Stimulated activated CD8-positive, alpha-beta memory T cell treated with anti-CD3 and anti-CD28 coated beads, Interleukin-4, amount 100 ng/mL, for 4 hours (primary cell): ENCODE measurements around the gene SLC12A7.
"Not testable (repeated sequence)": the region's sequence is repeated elsewhere in the genome, so short reads cannot be mapped to it uniquely, and the experiment has no call there.

Experiments used
- DNase-seq, 2 donors: peaks; one replicate each; pipeline ENCODE4 v3.0.0-alpha.2; 2020; ENCODE audit warnings: low read depth in 2 of 2, low spot score in 1 of 2

SLC12A7 gene

DNA sequence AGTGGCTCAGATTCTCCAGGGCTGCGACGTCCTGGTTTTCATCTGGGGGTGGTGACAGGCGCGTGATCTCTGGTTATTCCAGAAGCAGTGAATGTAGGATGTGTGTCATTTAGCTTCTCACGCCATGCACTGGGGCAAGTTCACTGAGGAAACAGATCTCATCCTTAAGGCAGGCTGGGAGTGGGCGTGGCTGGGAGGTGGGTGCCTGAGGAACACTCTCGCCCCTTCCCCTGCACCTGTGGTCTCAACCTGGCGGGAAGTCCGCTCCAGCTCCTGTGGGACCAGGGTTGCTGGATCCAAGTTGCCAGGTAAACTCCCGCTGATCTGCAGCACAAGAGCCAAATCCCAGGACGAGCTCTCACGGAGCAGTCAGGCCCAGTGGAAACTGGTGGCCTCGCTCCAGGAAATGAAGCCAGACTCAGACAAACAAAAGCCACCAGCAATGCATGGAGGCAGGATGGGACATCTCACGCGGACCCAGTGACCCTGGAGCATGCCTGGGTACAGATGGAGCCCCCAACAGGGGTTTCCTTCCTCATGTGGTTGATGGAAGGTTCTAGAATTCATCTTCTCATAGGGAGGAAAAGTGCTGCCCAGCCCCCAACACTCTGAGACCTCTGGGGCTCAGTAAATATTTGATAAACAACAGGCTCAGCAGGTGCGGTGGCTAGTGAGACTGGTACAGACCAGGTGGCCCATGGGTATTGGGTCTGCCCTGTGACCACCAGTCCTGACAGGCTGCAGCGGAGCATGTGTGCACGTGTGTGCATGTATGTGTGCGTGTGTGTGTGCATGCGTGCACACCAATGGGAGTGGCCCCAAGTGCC, 16.3 kb upstream of the SLC12A7 start:
- no peak for DNase-seq

DNA sequence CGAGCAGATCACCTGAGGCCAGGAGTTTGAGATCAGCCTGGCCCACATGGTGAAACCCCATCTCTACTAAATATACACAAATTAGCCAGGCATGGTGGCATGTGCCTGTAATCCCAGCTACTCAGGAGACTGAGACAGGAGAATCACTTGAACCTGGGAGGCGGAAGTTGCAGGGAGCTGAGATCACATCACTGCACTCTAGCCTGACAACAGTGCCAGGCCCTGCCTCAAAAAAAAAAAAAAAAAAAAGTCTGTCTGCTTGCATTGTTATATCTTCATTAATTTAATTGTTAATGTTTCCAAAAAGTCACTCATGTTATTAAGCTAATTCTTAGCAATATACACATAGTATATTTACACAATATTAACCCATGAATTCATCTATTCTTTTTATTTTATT, 13.8 kb upstream of the SLC12A7 start:
- not testable (repeated sequence) for DNase-seq

DNA sequence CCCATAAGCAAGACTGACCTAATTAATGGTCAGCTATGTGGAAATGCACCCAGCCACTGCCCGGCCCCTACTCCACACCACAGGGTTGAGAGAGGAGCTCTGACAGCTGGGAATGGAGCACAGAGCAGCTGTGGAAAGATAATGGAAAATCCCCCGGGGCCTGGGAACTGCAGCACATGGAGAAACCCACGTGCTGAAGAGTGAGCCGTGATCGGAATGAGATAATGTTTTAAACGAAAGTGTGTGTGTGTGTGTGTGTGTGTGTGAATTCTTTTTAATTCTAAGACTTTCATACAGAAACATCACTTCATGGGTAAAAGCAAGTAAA, 13.1 kb upstream of the SLC12A7 start:
- DNase-seq, result no peak

DNA sequence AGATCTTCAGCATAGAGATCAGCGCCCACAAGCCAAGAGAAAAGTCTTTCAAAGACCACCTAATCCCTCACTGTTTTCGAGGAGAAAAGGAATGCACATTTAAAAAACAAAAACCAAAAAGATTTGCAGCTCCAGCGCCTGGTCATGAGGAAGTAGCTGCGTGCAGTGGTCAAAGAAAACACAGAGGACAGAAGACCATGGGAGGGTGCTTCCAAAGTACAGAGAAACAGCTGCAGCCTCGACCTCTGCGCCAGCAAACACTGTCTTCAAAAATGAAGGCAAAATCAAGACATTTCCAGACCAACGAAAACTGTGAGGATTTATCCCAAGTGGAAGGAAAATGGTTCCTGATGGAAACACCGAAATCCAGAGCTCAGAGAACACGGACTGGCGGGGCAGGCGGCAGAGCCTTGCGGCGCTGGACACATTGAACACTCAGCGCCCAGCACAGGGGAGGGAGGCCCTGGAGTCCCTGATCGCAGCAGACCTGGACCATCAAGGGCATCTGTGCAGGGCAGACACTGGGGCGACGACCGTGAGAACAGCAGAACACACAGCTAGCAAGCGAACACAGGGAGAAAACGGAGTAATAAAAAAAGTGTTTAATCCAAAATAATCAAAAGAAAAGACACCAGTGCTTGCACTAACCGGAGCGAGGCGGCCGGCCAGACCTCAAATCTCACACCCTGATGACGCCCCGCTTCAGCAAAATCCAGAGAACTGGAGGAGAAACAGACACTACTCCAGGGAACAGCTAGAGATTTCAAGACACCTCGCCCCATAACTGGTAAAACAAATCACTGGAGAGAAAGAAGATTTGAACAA, 12.6 kb upstream of the SLC12A7 start:
- no peak for DNase-seq

DNA sequence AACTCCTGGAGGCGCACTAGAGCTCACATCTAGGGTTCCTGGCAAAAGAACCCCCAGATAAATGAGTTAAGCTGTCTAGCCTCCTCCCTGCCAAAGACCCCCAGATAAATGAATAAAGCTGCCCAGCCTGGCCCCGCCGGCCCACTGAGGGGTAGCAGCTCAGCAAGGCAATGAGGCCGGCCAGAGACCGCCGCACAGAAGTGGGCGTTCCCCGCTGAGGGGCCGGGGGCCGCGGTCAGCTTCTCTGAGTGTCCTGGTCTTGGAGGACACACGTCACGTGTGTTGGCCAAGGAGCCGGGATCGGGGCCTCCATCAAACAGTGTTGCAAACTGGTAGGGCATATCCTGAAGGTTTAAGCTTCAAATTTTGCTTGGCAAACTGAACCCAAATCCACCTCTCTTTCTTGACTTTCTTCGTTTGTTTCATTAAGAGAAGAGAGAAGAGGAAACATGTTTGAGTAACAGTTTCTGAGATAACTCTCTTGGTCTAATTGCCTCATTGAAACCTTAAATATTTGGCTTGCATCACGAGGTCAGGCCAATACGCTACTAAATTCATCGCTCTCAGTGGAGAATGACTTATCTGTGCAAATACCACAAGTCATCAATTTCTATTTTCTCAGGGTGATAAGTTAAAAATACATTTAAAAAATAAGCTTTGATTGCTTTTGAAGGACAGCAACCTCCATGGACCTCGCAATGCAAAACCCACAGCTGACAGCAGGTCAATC, 11.7 kb upstream of the SLC12A7 start:
- DNase-seq, result no peak

DNA sequence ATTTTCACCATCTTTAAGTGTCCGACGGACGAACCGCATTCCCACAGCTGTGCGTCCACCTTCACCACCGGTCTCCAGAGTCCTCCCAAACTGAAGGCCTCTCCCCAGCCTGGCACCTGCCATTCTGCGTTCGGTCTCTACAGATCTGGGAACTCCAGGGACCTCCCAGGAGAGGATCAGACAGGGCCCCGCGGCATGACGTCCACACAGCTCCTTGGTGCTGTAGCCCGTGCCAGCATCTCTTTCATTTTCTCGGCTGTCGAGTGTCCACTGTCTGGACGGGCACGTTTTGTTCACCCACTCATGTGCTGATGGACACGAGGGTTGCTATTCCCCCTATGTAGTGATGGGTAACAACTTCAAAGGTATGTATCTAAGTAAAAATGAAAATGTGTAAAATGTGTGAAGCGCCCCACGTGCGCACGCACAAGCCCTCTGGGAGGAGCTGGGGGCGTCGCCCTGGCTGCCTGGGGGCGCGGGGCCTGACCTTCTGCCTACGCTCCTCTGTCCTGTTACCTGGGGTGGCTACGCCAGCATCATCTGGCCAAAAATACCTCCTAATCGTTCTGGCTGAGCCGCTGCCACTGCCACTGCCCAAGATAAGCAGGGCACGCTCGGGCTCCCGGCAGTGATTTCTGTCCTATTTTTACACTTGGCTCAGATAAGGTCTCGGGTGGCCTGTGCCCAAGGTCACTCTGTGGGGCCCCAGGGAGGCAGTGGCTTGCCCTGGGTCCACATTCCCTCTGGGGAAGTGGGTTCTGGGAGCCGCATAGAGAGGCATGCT, 10.8 kb upstream of the SLC12A7 start:
- no peak for DNase-seq

DNA sequence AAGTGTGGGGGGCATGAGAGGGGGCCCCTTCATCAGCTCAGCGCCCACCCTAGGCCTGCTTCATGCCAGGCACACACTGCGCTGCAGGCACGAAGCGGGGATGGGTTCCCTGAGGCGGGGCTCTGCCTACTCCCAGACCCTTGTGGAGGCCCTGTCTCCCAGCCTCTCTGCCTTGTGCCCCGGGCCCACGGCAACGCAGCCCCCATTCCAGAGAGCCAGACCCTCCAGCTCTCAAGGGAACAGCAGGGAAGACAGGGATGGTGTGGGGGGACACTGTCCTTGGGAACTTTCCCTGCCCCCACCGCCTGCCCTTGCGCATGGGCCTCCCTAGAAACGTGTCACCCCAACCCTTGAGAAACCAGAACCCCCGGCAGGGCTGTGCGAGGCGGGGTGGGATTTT, 10.0 kb upstream of the SLC12A7 start:
- no peak for DNase-seq

DNA sequence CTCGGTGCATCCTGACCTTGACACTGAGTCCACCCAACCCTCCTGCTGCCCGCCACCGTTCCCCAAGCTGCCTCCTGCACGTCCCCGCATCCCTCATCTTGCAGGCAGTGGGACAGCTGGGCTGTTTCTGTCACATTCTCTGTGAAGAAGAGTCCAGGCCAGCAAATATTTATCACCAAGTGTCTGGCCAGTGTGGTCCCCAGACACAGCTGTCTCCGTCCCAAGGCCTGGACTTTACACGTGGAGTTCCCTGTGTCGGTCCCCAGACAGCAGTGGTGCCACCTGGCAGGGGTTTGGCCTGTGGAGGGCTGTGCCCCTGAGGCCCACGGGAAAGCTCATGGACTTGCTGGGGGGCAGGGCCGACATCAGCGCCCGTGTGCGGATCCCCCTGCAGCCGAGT, 9.2 kb upstream of the SLC12A7 start:
- DNase-seq, result no peak

DNA sequence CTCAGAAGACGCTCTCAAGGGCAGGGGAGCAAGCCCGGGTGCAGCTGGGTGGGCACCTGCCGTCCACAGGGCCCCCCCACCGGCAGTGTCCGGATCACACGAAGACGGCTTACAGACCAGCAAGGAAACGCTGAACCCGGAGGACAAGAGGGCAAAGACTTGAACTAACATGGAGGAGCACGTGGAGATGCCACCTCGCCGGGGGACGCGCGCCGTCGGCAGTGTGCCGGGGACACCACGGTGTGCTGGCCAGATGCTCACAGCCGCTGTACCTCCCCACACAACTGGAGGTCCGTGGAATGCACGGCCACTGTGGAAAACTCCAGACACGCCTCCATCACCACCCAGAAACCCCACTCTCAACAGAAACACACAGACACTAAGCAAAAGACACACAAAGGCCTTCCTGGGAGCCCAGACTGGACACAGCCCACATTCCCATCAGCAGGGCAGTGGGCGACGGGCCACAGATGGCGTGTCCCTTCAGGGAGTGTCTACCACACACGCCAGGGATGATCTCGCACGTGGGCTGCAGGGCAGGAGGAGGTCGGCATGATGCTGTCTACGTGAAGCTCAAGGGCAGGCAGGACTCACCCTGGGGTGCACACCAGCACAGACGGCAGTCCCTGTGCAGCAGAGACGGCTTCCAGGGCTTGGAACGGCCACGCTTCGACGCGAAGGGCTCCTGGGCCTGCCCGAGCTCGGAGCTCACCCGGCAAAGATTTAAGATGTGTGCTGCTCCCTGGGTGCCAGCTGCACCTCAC, 8.6 kb upstream of the SLC12A7 start:
- no peak for DNase-seq

DNA sequence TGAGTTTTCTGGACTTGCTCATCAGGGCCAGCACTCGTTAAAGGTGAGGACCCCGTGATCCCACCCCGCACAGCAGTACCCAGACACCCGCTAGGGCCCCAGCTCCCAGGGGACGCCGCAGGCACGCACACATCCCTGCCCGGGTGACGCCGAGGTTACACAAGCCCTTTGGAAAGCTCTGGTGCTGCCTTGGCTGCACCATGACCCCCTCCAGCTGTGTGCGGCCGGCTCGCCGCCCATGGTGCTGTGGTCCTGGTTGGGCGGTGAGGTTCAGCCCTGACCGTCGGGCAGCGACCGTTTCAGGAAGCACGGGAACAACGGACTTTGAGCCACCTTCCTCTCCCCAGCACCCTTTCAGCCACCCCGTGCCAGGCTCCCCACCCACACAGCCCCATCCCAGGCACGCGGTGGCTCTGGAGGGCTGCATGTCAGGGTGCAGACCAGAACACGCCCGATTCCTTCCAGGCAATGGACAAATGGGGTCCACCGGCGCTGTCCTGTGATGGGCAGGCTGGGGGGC, 7.5 kb upstream of the SLC12A7 start:
- DNase-seq, result no peak

DNA sequence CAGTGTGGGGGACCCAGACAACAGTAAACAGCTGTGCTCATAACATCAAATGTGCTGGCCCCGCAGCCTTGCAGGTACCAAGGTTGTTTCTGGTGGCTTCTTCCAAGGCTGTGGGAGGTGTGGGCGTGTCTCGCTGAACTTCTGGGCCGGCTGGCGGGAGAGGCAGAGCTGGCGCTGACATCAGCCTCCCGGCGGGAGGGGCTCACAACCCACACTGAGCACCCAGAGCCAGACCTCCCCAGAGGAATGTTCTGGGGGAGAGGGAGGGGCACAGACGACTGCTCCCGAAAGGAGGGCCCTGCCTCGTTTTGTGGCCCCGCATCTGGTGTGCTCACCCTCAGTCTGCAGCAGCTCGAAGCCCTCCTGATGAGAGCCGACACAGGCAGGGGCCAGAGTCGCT, 6.9 kb upstream of the SLC12A7 start:
- DNase-seq, result no peak

DNA sequence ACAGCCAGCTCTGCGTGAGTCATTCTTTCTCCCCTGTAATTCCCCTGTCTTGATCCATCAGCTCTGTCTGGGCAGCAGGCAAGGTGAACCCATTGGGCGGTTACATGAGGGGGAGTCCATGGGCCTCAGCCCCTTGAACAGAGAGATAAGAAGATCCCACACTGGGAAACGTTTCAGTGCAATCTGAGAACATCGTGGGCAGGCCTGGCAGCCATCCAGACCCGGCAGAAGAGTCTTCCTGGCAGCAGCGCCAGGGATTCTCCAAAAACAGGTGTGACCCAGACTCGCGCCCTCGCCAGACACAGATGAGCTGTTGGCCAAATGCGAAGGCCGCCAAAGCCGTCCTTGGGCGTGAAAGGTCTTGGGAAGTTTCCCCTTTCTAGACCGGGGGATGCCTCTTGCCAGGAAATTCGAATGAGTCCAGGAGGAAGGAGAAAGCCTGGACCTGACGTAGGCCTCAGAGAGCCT, 6.4 kb upstream of the SLC12A7 start:
- DNase-seq, result no peak

DNA sequence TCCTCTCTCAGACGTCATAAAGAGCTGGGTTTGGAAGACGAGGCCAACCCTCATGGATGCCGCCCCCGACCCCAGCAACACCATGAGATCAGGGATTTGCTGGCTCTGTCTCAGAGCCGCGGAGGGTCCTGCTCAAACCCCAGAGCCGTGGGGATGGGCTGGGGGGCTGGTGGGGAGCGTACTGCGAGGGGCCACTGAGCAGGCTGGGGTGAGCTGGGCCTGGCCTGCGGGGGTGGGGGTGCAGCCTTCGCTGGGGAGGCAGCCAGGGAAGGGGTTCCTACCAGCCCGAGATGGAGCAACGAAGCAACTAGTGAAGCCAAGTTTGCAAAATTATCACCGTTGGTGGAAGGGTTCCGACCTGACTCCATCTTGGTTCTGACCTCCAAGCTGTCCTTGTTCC, 5.1 kb upstream of the SLC12A7 start:
- DNase-seq, result no peak

DNA sequence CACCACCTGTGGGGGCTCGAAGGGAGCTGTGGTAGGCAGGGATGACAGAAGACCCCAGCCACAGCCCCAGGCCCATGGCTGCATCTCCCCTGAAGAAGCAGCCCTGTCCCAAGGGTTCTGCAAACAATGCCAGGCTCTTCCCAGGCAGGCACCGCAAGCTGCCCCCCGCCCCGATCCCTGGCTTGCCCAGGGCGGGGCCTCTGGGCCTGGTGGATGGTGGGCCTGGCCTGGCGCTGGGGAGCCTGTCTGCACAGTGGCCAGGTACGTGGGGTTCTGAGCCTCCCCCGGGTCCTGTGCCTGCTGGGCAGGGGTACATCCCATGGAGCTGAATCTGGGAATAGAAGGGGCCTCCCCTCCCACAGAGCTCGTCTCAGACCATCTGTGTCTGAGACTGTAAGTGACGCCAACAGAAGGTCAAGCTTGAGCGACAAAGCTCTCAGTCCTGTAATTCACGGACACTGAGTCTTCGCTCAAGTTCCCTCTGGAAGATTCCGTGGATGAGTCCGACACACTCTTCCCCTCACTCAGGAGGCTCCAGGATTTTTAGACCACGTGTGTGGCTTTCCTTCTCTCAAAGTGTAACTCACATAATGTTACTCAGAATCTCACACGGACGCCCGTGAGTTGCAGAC, 4.4 kb upstream of the SLC12A7 start:
- no peak for DNase-seq

DNA sequence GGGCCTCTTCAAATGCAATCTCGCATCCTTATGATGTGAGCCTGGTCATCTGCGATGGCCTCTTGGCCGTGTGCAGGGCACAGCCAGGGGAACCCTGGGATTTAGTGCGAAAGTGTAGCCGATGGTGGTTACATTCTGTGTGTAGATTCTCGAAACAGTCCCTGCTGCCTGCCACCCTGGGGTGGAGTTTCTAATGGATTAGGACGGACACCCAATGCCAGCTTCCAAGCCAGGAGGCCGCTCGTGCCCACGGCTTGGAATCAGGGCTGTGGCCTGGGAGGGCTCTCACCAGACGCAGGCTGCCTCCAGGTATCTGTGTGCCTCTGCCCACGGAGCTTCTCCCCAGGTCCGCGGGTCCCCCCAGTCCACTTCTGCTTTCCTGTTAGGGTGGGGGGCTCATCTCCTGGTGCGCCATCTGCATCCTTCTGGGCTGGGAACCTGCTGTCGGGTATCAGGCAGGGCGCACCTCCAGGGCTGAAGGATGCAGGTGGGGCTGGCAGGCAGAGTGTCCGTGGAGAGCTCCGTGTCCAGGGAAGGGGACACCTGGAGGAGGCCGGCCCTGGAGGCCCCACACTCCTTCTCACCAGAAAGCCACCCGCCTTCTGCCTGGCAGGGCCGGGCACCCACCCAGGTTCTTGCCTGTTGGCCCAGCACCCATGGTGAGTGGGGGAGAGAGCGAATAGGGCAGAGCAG, 3.4 kb upstream of the SLC12A7 start:
- no peak for DNase-seq

DNA sequence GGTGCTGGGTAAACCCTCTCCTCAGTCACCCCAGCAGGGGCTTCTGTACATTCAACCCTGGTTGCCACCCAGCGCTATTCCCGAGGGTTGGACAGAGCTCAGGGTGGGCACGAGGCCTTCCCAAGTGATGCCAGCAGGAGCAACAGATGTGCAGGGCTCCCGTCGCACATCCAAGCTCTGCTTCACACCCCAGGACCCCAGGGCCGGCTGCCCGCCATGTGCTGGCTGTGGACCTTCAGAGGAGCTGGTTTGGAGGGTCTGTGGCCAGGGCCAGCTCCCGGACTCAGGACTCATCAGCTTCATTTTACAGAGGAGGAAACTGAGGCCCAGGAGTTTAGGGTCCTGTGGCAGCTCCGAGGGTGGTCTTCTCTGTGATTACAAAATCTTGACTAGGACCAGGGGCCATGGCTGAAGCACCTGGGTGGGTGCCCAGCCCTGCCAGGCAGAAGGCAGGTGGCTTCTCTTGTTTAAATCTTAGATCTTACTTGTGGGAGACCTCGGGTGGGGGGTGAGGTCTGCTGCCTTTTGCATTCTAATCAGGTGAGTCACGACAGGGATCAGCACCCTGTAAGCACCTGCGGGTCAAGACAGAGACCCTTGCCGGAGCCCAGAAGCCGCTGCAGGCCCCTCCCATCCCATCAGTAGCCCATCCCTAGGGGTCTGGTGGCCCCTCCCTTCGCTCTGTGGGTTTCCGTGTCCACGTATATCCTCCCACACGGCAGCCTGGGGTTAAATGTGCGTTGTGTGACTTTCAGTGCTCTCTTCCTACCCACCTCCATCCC, 2.1 kb upstream of the SLC12A7 start:
- no peak for DNase-seq

DNA sequence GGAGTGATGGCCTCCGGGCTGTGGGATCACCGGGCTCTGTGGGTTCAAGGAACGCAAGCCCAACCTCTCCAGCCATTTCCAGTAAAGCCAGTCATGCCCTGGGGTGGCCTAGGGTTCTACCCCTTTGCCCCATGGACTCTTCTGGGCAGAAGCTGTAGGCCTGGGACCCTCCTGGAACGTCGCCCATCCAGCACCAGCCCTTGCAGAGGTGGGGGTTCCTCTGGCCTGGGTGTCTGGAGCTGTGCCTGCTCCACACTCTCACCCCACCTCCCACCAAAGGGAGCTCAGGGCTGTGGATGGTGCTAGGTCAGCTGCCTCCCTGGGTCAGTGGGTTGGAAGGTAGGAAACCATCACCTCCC, 1.4 kb upstream of the SLC12A7 start:
- no peak for DNase-seq

DNA sequence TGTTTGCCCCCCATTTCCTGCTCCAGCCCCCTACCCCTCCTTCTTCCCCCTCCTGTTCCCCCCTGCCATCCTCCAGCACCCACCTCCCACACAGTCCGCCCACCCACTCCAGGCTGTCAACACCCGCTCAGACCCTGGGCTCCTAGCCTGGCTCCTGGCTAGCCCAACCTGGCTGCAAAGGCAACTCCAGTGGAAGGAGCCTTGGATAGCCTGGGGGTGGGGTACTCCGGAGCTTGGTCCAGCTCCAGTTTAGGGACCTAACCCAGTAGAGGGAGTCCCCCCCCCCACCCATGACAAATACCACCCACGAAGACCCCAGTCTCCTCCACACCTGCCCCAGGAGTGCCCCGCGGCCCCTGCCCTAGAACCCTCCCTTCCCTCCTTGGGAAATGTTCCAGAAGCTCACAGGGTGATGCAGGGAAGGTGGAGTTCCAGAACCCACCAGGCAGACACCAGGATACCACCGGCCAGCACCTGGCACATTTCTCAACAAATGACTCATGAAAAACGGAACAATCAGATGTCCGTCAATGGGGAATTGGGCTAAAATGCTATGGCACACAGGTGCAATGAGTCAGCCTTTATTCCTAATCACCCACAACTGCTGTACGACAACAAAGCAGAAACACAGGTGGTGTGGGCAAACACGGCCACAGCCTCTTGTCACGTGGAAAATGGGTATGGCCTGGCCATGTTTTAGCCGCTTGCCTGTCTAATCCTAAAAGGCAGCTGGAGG, 901 bp upstream of the SLC12A7 start:
- no peak for DNase-seq
